Measurements from ENCODE around the gene UGT1A4. TPM values are rescaled to one million over a fixed set of nuclear protein-coding genes. Genes with fewer than 3 reads are reported as not detected.

Gene UGT1A4
- not detected in 2 replicates for total RNA-seq
- polyA plus RNA-seq, result not detected in 2 replicates

DNA sequence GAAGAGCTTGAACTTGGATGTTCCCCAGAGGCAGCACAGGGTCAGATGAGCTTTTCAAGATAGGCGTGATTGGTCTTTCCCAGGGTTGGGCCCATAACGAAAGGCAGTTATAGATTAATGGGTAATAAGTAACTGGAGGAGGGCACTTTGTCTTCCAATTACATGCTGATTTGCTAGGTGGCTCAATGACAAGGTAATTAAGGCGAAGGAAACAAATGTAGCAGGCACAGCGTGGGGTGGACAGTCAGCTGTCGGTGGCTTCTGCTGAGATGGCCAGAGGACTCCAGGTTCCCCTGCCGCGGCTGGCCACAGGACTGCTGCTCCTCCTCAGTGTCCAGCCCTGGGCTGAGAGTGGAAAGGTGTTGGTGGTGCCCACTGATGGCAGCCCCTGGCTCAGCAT is at the start of gene UGT1A4:
Gene UGT1A4 (plus strand): TSS at position 185 of the 400 bp plus-strand sequence. CDS start 85 bp downstream, at position 270.
- no peak within 1 kb of the TSS for H3K4me3 ChIP-seq
- TF ChIP-seq, protein P1, sequence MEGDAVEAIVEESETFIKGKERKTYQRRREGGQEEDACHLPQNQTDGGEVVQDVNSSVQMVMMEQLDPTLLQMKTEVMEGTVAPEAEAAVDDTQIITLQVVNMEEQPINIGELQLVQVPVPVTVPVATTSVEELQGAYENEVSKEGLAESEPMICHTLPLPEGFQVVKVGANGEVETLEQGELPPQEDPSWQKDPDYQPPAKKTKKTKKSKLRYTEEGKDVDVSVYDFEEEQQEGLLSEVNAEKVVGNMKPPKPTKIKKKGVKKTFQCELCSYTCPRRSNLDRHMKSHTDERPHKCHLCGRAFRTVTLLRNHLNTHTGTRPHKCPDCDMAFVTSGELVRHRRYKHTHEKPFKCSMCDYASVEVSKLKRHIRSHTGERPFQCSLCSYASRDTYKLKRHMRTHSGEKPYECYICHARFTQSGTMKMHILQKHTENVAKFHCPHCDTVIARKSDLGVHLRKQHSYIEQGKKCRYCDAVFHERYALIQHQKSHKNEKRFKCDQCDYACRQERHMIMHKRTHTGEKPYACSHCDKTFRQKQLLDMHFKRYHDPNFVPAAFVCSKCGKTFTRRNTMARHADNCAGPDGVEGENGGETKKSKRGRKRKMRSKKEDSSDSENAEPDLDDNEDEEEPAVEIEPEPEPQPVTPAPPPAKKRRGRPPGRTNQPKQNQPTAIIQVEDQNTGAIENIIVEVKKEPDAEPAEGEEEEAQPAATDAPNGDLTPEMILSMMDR (IDR thresholded peaks at IDR 0.05; ENCODE audit: low read depth, low read length), result no peak

GRCh38 chr2:233671290-233672161 is 47.0 kb upstream of the UGT1A4 start, which contains the start of gene UGT1A9:
TSS of gene UGT1A9 (plus strand) at chr2:233671898. CDS start at chr2:233671935, 37 bp downstream.
- Histone ChIP-seq H3K27ac (no peak within 1 kb of the TSS), H3K9me3 (ENCODE audit: low read depth) (no peaks in the 10 kb centered on the region), H3K4me1 (ENCODE audit: low read depth) (no peaks in the 10 kb centered on the region), H3K27me3 (no peaks in the 10 kb centered on the region), H3K36me3 (no peaks in the 10 kb centered on the region), H3K4me3 (no peak within 1 kb of the TSS)
- TF ChIP-seq, protein P1 (IDR thresholded peaks at IDR 0.05; ENCODE audit: low read depth, low read length), result no peak
- no peak for DNase-seq (ENCODE audit: low read depth in 1 of 2, low spot score in 1 of 2)

More for the DNA sequence above, at the start of gene UGT1A4:
- no peak for DNase-seq (ENCODE audit: low read depth in 1 of 2, low spot score in 1 of 2)
- no peaks in the 10 kb centered on the region for H3K9me3 ChIP-seq (ENCODE audit: low read depth)
- H3K4me1 ChIP-seq (ENCODE audit: low read depth), result no peaks in the 10 kb centered on the region
- no peaks in the 10 kb centered on the region for H3K36me3 ChIP-seq
- no peak within 1 kb of the TSS for H3K27ac ChIP-seq
- no peaks in the 10 kb centered on the region for H3K27me3 ChIP-seq

- Histone ChIP-seq H3K4me3 (no peak overlapping the region), H3K27me3 (no peaks in the 10 kb centered on the region), H3K27ac (no peak overlapping the region), H3K36me3 (no peaks in the 10 kb centered on the region), H3K9me3 (ENCODE audit: low read depth) (no peaks in the 10 kb centered on the region), H3K4me1 (ENCODE audit: low read depth) (no peaks in the 10 kb centered on the region)
- TF ChIP-seq, protein P1 (IDR thresholded peaks at IDR 0.05; ENCODE audit: low read depth, low read length), result no peak
- no peak for DNase-seq (ENCODE audit: low read depth in 1 of 2, low spot score in 1 of 2)
These were observed 45.6 kb upstream of the UGT1A4 start for GRCh38 chr2:233672886-233673285.

- Histone ChIP-seq H3K4me3 (no peak overlapping the region), H3K9me3 (ENCODE audit: low read depth) (no peaks in the 10 kb centered on the region), H3K36me3 (no peaks in the 10 kb centered on the region), H3K27me3 (no peaks in the 10 kb centered on the region), H3K27ac (no peak overlapping the region), H3K4me1 (ENCODE audit: low read depth) (no peaks in the 10 kb centered on the region)
- DNase-seq (ENCODE audit: low read depth in 1 of 2, low spot score in 1 of 2), result no peak
- TF ChIP-seq, protein P1 (IDR thresholded peaks at IDR 0.05; ENCODE audit: low read depth, low read length), result no peak
These were observed 44.6 kb upstream of the UGT1A4 start for GRCh38 chr2:233673896-233674295.

GRCh38 chr2:233674314-233674713 is 44.2 kb upstream of the UGT1A4 start:
- no peak for DNase-seq (ENCODE audit: low read depth in 1 of 2, low spot score in 1 of 2)
- Histone ChIP-seq H3K4me1 (ENCODE audit: low read depth) (no peaks in the 10 kb centered on the region), H3K9me3 (ENCODE audit: low read depth) (no peaks in the 10 kb centered on the region), H3K27me3 (no peaks in the 10 kb centered on the region), H3K4me3 (no peak overlapping the region), H3K36me3 (no peaks in the 10 kb centered on the region), H3K27ac (no peak overlapping the region)
- TF ChIP-seq, protein P1 (IDR thresholded peaks at IDR 0.05; ENCODE audit: low read depth, low read length), result no peak
